Measurements from ENCODE around the gene BEX4.

BEX4 gene

DNA sequence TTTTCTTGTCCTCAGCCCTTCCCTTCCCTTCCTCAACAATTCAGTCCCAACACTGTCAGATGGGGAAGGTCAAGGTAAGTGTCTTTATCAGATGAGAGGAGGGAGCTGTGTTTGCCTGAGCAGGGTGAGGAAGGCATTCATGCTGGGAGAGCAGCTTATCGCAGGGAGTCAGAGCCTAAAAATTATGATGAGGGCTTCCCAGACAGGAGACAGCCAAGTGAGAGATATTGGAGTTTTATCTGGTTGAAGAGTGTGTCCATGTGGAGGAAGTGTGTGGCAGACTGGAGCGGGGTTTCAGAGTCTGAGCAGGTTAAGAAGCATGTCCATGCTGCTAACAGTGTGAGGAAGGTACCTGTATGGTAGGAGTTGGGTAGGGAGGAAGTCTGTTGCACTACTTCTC, 18.4 kb downstream of the BEX4 start:
- TF ChIP-seq, protein P1, sequence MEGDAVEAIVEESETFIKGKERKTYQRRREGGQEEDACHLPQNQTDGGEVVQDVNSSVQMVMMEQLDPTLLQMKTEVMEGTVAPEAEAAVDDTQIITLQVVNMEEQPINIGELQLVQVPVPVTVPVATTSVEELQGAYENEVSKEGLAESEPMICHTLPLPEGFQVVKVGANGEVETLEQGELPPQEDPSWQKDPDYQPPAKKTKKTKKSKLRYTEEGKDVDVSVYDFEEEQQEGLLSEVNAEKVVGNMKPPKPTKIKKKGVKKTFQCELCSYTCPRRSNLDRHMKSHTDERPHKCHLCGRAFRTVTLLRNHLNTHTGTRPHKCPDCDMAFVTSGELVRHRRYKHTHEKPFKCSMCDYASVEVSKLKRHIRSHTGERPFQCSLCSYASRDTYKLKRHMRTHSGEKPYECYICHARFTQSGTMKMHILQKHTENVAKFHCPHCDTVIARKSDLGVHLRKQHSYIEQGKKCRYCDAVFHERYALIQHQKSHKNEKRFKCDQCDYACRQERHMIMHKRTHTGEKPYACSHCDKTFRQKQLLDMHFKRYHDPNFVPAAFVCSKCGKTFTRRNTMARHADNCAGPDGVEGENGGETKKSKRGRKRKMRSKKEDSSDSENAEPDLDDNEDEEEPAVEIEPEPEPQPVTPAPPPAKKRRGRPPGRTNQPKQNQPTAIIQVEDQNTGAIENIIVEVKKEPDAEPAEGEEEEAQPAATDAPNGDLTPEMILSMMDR (IDR thresholded peaks at IDR 0.05) = no peak

DNA sequence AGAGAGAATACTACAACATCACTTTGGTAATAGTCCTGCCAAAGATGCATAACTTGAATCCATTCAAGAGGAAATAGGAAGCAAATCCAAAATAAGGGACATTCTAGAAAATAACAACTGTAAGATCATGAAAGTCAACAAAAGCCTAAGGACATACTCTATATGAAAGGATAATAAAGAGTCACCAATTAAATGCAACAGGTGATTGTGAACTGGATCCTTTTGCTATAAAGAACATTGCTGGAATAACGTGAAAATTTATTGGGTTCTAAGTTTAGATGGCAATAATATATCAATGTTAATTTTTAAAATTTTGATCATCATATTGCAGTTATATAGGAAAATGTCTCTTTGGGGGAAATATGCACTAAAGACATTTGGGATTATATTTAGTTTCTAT, 20.0 kb downstream of the BEX4 start:
- TF ChIP-seq, protein P1 (IDR thresholded peaks at IDR 0.05) = no peak

DNA sequence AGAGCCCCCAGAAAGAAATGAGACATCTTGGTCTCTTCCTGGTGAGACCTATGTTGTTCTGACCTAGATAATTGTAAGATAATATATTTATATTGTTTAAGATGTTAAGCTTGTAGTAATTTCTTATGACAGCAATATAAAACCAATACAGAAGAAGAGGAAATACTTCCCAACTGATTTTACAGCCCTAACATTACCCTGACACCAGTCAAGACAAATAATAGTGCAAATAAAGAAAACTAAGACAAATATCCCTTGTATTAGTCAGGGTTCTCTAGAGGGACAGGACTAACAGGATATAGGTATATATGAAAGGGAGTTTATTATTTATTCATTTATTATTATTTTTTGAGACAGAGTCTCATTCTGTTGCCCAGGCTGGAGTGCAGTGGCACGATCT, 21.4 kb downstream of the BEX4 start:
- TF ChIP-seq, protein P1 (IDR thresholded peaks at IDR 0.05) = no peak

DNA sequence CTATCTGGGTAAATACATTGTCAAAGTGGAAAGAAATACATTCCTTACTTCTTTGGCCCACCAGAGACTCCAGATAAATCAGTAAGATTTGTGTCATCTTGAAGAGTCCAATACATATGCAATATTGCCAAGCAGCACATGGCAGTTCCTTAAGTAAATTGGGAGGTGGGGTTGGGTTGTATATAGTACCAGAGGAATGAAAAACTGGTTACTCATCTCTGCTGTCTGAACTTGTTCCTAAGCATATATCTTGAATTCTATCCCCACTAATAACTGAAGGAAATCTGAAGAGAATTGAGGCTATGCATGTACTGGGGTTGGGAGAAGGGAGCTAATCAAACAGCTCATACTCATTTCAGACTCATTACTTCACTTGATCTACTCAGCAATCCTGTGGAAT, 25.2 kb downstream of the BEX4 start:
- TF ChIP-seq, protein P1 (IDR thresholded peaks at IDR 0.05) = no peak

DNA sequence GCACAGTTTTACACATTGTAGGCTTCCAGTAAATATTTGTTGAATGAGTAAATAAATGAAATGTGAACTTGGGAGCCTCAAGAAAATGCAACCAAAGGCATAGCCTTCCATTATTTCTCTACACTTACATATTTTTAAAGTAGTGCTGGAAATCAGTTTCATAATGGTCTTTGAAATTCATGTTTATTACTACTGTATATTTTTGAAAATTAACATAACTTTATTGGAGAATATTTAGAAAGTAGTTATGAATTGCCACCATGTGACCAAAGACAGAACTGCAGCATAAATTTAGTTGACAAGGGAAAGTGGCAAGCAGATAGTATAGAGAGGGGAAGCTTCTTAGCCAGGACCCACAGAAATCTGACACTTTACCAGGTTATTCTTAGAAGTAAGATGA, 33.6 kb downstream of the BEX4 start:
- TF ChIP-seq, protein P1 (IDR thresholded peaks at IDR 0.05) = peak; percentile 52; the same call in 1 of the 2 replicates

DNA sequence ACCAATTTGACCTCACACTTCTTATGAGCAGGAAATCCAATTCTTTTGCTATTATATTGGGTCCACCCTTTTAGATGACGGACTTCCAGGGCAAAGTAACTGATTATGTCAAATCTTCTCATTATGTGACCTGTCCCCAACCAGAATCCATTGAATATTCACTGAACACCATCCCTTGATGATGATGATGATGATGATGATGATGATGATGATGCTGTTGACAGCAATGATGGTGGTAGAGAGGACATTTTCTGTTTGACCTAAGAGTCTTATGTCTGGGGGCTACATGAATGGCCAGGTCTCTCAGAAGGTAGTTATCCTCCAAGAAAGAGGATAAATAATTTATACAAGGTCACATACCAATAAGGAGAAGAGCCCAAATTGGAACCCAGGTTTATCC, 34.9 kb downstream of the BEX4 start:
- TF ChIP-seq, protein P1 (IDR thresholded peaks at IDR 0.05) = no peak

DNA sequence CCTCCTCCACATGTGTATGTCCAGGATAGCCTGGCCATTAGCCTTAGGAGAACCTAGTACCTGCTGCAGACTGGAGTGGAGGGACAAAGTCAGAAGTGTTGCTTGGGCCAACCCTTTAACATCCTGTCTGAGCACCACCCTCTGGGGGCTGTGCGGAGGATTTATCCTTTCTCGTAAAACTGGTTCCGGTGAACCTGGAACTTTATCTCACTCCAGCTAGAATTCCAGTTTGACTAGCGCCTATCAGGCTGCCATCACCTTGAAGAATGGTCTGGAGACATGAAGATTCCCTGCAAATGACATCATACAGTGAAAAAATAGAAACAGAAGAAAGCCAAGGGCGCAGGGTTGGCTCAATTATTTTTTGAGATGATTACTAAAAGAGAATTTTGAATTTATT, 36.1 kb downstream of the BEX4 start:
- TF ChIP-seq, protein P1 (IDR thresholded peaks at IDR 0.05) = no peak

DNA sequence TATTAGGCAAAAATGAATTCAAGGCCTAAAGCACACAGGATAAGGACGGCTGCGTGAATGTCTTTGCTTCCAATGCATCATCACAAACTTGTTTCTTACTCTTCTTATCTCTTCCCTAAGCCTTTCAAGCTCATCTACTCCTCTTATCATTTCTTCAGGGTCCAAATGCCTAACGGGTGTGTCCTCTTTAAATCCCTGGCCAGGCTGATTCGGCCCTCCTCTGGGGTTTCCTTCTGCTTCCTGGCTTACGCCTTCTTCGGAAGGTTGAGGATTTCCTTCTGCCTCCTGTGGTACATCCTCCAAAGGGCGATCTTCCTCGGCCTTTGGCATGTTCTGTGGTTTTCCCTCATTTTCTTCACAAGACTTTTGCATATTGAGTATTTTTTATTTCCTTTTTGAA, 38.7 kb downstream of the BEX4 start:
- TF ChIP-seq, protein P1 (IDR thresholded peaks at IDR 0.05) = no peak

All from LNCAP (cell line).